GM12878 (cell line): ENCODE results near the gene MYH6. TPM values are rescaled to one million over a fixed set of nuclear protein-coding genes. Genes with fewer than 3 reads are reported as not detected.

Source experiments
- ATAC-seq: fragments of 200-7000 bp; cut with Tn5 transposase; 3 replicates; pipeline ENCODE4 v1.9.1; 2020; ENCODE audit warnings: mild to moderate bottlenecking, moderate library complexity
- BruUV-seq: library from RNA; stranded (reverse); fragments of 400-500 nt; replicated peaks from 2 replicates; lab custom pipeline; 2021; lab: Mats Ljungman, UMichigan
- CTCF ChIA-PET: fragments of 300-600 bp; sonication (Branson Sonifier 250); formaldehyde crosslinking; extraction: SDS; loops from one replicate; lab custom pipeline; 2021; ENCODE audit warnings: inconsistent platforms; lab: Yijun Ruan, JAX
- POLR2A ChIA-PET: fragments of 350-600 bp; formaldehyde crosslinking; extraction: SDS; loops from one replicate; lab custom pipeline; 2021; ENCODE audit warnings: inconsistent platforms; lab: Charles Lee
- RAD21 ChIA-PET: fragments of 300-600 bp; sonication (Branson Sonifier 250); formaldehyde crosslinking; loops from one replicate; lab custom pipeline; 2023; ENCODE audit warnings: antibody characterized with exemption; ENCODE audit not compliant: unreplicated experiment; lab: Charles Lee
- SMC1A ChIA-PET: fragments of 300-600 bp; sonication (Branson Sonifier 250); formaldehyde crosslinking; loops from one replicate; lab custom pipeline; 2023; ENCODE audit not compliant: unreplicated experiment, uncharacterized antibody; lab: Charles Lee
- DNase-seq: peaks from one replicate; pipeline ENCODE4 v3.0.0-alpha.2; 2011; ENCODE audit warnings: low read depth, low spot score
- FAIRE-seq: peaks from 3 replicates; lab custom pipeline; 2011; peaks lifted over from hg19 to GRCh38; lab: Jason Lieb, UNC
- H2AFZ ChIP-seq: 2 replicates; pipeline ENCODE4 v1.6.0; 2011; ENCODE audit warnings: low read depth, low read length, control low read depth; ENCODE audit not compliant: control insufficient read depth
- H3K27ac ChIP-seq: 2 replicates; pipeline ENCODE4 v1.5.1; 2011; ENCODE audit warnings: control low read depth; ENCODE audit not compliant: control insufficient read depth, insufficient read depth
- H3K27me3 ChIP-seq, 2 experiments: replicated peaks in 1 of 2; 2 replicates each; pipeline versions ENCODE4 v1.6.0 to v1.6.1; 2011; ENCODE audit warnings: low read length in 1 of 2; ENCODE audit not compliant: control insufficient read depth in 2 of 2, insufficient read depth in 2 of 2
- H3K36me3 ChIP-seq, 2 experiments: 2 replicates each; pipeline ENCODE4 v1.5.1; 2011; ENCODE audit warnings: low read length in 1 of 2; ENCODE audit not compliant: control insufficient read depth in 2 of 2, insufficient read depth in 2 of 2
- H3K4me1 ChIP-seq: 2 replicates; pipeline ENCODE4 v1.6.1; 2011; ENCODE audit warnings: mild to moderate bottlenecking, low read length, moderate library complexity, mixed read lengths; ENCODE audit not compliant: control insufficient read depth, insufficient read depth
- H3K4me2 ChIP-seq: 2 replicates; pipeline ENCODE4 v1.6.0; 2011; ENCODE audit warnings: control low read depth; ENCODE audit not compliant: control insufficient read depth, insufficient read depth
- H3K4me3 ChIP-seq: fragments of 200-600 bp; sonication (generic); 2 replicates; pipeline ENCODE4 v1.5.1; 2016
- H3K79me2 ChIP-seq: 2 replicates; pipeline ENCODE4 v1.6.0; 2011; ENCODE audit warnings: low read length; ENCODE audit not compliant: control insufficient read depth, insufficient read depth
- H3K9ac ChIP-seq: 2 replicates; pipeline ENCODE4 v1.8.0; 2011; ENCODE audit warnings: low read length, control low read depth, mixed read lengths; ENCODE audit not compliant: control insufficient read depth, insufficient read depth
- H3K9me3 ChIP-seq: replicated peaks from 3 replicates; pipeline ENCODE4 v1.5.1; 2011; ENCODE audit warnings: mild to moderate bottlenecking, low read length; ENCODE audit not compliant: control insufficient read depth, insufficient read depth
- H4K20me1 ChIP-seq: 2 replicates; pipeline ENCODE4 v1.6.0; 2011; ENCODE audit not compliant: control insufficient read depth, insufficient read depth
- CEBPZ ChIP-seq: fragments of 150-350 bp; IDR thresholded peaks from 2 replicates; pipeline ENCODE4 v1.6.1; 2016; ENCODE audit warnings: low read depth, low read length
- KAT2A ChIP-seq: conservative IDR thresholded peaks from 2 replicates; pipeline ENCODE4 v1.6.1; 2011; ENCODE audit warnings: low read depth, low read length; ENCODE audit not compliant: control insufficient read depth
- NFYA ChIP-seq: IDR thresholded peaks from 2 replicates; pipeline ENCODE4 v1.6.1; 2011; ENCODE audit warnings: low read depth, mild to moderate bottlenecking, low read length, improper control_type of control experiment, borderline replicate concordance
- NR2C2 ChIP-seq: IDR thresholded peaks from 2 replicates; pipeline ENCODE4 v1.6.1; 2011; ENCODE audit warnings: borderline replicate concordance, low read depth; ENCODE audit not compliant: control insufficient read depth, insufficient read length
- RAD51 ChIP-seq: fragments of 450-650 bp; IDR thresholded peaks from 2 replicates; pipeline ENCODE4 v1.6.1; 2016; ENCODE audit warnings: moderate library complexity, mild to moderate bottlenecking, inconsistent platforms
- SIX5 ChIP-seq: IDR thresholded peaks from 2 replicates; pipeline ENCODE4 v1.6.1; 2011; ENCODE audit warnings: mild to moderate bottlenecking, low read depth, low read length, moderate library complexity; ENCODE audit not compliant: severe bottlenecking
- SKIL ChIP-seq: fragments of 450-650 bp; IDR thresholded peaks from 2 replicates; pipeline ENCODE4 v1.6.1; 2017; ENCODE audit warnings: mild to moderate bottlenecking, low read depth, inconsistent platforms; ENCODE audit not compliant: poor library complexity, severe bottlenecking
- SMARCA5 ChIP-seq: fragments of 450-650 bp; IDR thresholded peaks from 2 replicates; pipeline ENCODE4 v1.6.1; 2017; ENCODE audit warnings: mild to moderate bottlenecking
- SUPT20H ChIP-seq: IDR thresholded peaks from 2 replicates; pipeline ENCODE4 v1.6.1; 2011; ENCODE audit warnings: low read depth, mild to moderate bottlenecking, low read length, moderate library complexity, borderline replicate concordance; ENCODE audit not compliant: control insufficient read depth
- WRNIP1 ChIP-seq: IDR thresholded peaks from 2 replicates; pipeline ENCODE4 v1.6.1; 2011; ENCODE audit warnings: low read depth, low read length, improper control_type of control experiment, borderline replicate concordance
- WGBS: methylation state at CpG from one replicate; pipeline ENCODE4 v1.1.6; 2016; ENCODE audit warnings: low lambda C conversion rate; ENCODE audit not compliant: insufficient replicate concordance, insufficient coverage; ENCODE audit errors: missing lambda C conversion rate; 5-methylcytosine and 5-hydroxymethylcytosine counted together
- in situ Hi-C: fragments of 300-500 bp; cut with MboI; formaldehyde crosslinking; loops from 9 replicates; pipeline ENCODE4 v1.14.3; 2018; ENCODE audit warnings: mixed read lengths
- intact Hi-C: fragments of 100-400 bp; cut with micrococcal nuclease; formaldehyde crosslinking; loops from one replicate; pipeline ENCODE4 v1.14.2; 2022; ENCODE audit not compliant: unreplicated experiment
- polyA plus RNA-seq, 11 experiments: library from polyadenylated mRNA; depleted of rRNA in 4 of 11; unstranded in 6 of 11; stranded (reverse) in 5 of 11; fragments of >200 nt; fragmentation: Nextera tagmentation in 4 of 11; fragmentation: Illumina TruSeq in 1 of 11; extraction: Ambion mirVana in 4 of 11; extraction: Trizol in 1 of 11; gene quantifications; 1 replicate in 1 of 11; 2 replicates in 10 of 11; pipeline versions ENCODE4 v1.2.1 to v1.2.3, GENCODE V29; 2011 to 2016; ENCODE audit warnings: inconsistent platforms in 2 of 11, missing spikeins in 2 of 11, low read depth in 1 of 11
- total RNA-seq, 4 experiments: library from RNA; depleted of rRNA in 3 of 4; stranded (reverse); fragments of >200 nt in 3 of 4; fragmentation: Illumina TruSeq in 1 of 4; extraction: Trizol in 1 of 4; gene quantifications; 2 replicates each; pipeline versions ENCODE4 v1.2.1 to v1.2.3, GENCODE V29; 2013 to 2021

The MYH6 gene
- total and polyA plus RNA-seq, 10 of the 15 experiments (the other 5 are each of a cell fraction or from before 2014, with no cell fraction given), result 0.01 to 0.84 (median 0.05) TPM; not detected in 7

GRCh38 chr14:23388996-23389395 is 19.1 kb downstream of the MYH6 start:
- Histone ChIP-seq H4K20me1 (no peaks in the 10 kb centered on the region), H3K4me3 (no peak overlapping the region), H3K4me2 (no peak overlapping the region), H3K9ac (no peak overlapping the region), H2AFZ (no peak overlapping the region), H3K79me2 (no peaks in the 10 kb centered on the region), H3K27ac (no peak overlapping the region), H3K27me3 (no peaks in the 10 kb centered on the region; a peak in 2 of 4 replicates), H3K36me3 (no peaks in the 10 kb centered on the region), H3K4me1 (no peaks in the 10 kb centered on the region), H3K9me3 (no peaks in the 10 kb centered on the region)
- CTCF ChIA-PET, result no interaction called here
- no TSS peak for BruUV-seq
- WGBS, result 70% methylated on average over 6 of the region's 8 CpGs
- RAD21 ChIA-PET, result no interaction called here
- POLR2A ChIA-PET, result no interaction called here
- ATAC-seq (no peak), DNase-seq (no peak), FAIRE-seq (no peak)
- TF ChIP-seq KAT2A (no peak), NFYA (no peak)
- intact Hi-C loops (no loop called here), in situ Hi-C loops (no loop called here)
- SMC1A ChIA-PET, result no interaction called here

GRCh38 chr14:23387916-23388882 is 19.9 kb downstream of the MYH6 start:
- 35% methylated on average over 26 of the region's 26 CpGs for WGBS
- Histone ChIP-seq H3K27ac (no peak overlapping the region), H3K4me1 (no peaks in the 10 kb centered on the region), H3K9me3 (no peaks in the 10 kb centered on the region), H4K20me1 (no peaks in the 10 kb centered on the region), H3K36me3 (no peaks in the 10 kb centered on the region), H3K4me3 (no peak overlapping the region), H3K4me2 (no peak overlapping the region), H3K9ac (no peak overlapping the region), H3K79me2 (no peaks in the 10 kb centered on the region), H2AFZ (no peak overlapping the region), H3K27me3 (no peaks in the 10 kb centered on the region; a peak in 2 of 4 replicates)
- BruUV-seq, result no TSS peak
- intact Hi-C loops (no loop called here), in situ Hi-C loops (no loop called here)
- ChIA-PET RAD21 (no interaction called here), SMC1A (interaction anchor here (1.2 kb wide), 1 partner anchor 11 kb away, joined by 3 read pairs; the partner anchor contains the start of gene CMTM5), CTCF (interaction anchor here (1.1 kb wide), 1 partner anchor 268 kb away, joined by 3 read pairs; no protein-coding TSS in a partner anchor), POLR2A (no interaction called here)
- ATAC-seq, result no peak
- no peak for FAIRE-seq
- DNase-seq, result no peak
- TF ChIP-seq SMARCA5 (no peak), SIX5 (no peak), WRNIP1 (no peak), RAD51 (no peak), SUPT20H (no peak), CEBPZ (no peak), SKIL (no peak), NR2C2 (no peak)
